HL-60 (cell line): ENCODE measurements around the gene TMCO4.
"Not testable (repeated sequence)": the region's sequence is repeated elsewhere in the genome, so short reads cannot be mapped to it uniquely, and the experiment has no call there.

ENCODE experiments used
- DNase-seq, 2 experiments: peaks; one replicate each; pipeline ENCODE4 v3.0.0-alpha.2; 2010 to 2020; ENCODE audit warnings: low read depth in 1 of 2, low spot score in 1 of 2
- H3K27ac ChIP-seq: fragments of 250-450 bp; sonication (Bioruptor Pico); replicated peaks from 2 replicates; pipeline ENCODE4 v1.5.1; 2020; ENCODE audit warnings: mild to moderate bottlenecking, moderate library complexity
- H3K27me3 ChIP-seq: fragments of 250-450 bp; sonication (Bioruptor Pico); 2 replicates; pipeline ENCODE4 v1.5.1; 2021; ENCODE audit warnings: mild to moderate bottlenecking, moderate library complexity; ENCODE audit not compliant: insufficient read depth, poor library complexity, severe bottlenecking
- H3K4me3 ChIP-seq: replicated peaks from 2 replicates; pipeline ENCODE4 v1.5.1; 2011; ENCODE audit warnings: mild to moderate bottlenecking, control low read depth, low read length; ENCODE audit not compliant: insufficient read depth
- CTCF ChIP-seq: IDR thresholded peaks from one replicate; pipeline ENCODE4 v1.5.1; 2011; ENCODE audit warnings: low read length, control low read depth, inconsistent platforms; ENCODE audit not compliant: insufficient read depth
- GABPA ChIP-seq: IDR thresholded peaks from 2 replicates; pipeline ENCODE4 v1.6.1; 2012; ENCODE audit warnings: low read depth
- POLR2AphosphoS5 ChIP-seq: IDR thresholded peaks from 2 replicates; pipeline ENCODE4 v1.6.1; 2012; ENCODE audit warnings: low read depth
- REST ChIP-seq: IDR thresholded peaks from 2 replicates; pipeline ENCODE4 v1.6.1; 2012; ENCODE audit warnings: low read depth; ENCODE audit not compliant: insufficient replicate concordance
- SPI1 ChIP-seq: IDR thresholded peaks from 2 replicates; pipeline ENCODE4 v1.6.1; 2012; ENCODE audit warnings: low read depth, mild to moderate bottlenecking, borderline replicate concordance

The TMCO4 gene

GRCh38 chr1:19635646-19636045 lies 164.1 kb downstream of the TMCO4 start:
- Histone ChIP-seq H3K27ac (no peak overlapping the region), H3K27me3 (no peaks in the 10 kb centered on the region), H3K4me3 (no peak overlapping the region)
- TF ChIP-seq CTCF: no peak
- no peak for TF ChIP-seq GABPA
- TF ChIP-seq REST: no peak
- no peak for TF ChIP-seq POLR2AphosphoS5
- no peak for TF ChIP-seq SPI1
- no peak for DNase-seq

DNA sequence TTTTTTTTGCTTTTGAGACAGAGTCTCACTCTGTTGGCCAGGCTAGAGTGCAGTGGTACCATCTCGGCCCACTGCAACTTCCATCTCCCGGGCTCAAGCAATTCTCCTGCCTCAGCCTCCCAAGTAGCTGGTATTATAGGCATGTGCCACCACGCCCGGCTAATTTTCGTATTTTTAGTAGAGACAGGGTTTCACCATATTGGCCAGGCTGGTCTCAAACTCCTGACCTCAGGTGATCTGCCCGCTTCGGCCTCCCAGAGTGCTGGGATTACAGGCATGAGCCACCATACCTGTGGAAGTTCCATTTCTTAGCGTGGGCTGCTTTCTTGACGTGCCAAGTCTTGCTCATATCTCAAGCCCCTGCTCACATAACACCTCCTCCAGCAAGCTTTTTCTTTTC lies 164.7 kb downstream of the TMCO4 start:
- not testable (repeated sequence) for H3K27me3 ChIP-seq, DNase-seq, H3K27ac ChIP-seq, H3K4me3 ChIP-seq

DNA sequence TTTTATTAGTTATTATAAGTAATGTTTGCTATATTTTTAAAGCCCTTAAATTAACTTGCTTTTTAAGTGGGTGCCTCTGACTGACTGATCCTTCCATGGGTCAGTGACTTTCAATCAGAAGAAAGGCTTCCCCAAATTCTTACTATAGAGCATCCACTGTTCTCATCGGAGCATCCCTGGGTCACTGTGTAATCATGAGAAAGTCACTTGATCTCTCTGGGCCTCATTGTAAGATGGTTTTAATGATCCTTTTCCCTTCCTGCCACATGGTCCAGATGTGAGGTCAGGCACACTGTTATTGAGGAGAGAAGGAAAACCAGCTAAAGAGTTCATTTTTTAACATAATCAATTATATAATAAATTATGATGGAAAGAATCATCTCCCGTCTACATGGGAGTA lies 166.6 kb downstream of the TMCO4 start:
- DNase-seq: no peak
- no peak for TF ChIP-seq GABPA
- no peak for TF ChIP-seq CTCF
- TF ChIP-seq SPI1: no peak
- no peak for TF ChIP-seq REST
- TF ChIP-seq POLR2AphosphoS5: no peak
- Histone ChIP-seq H3K4me3 (no peak overlapping the region), H3K27ac (no peak overlapping the region), H3K27me3 (no peaks in the 10 kb centered on the region)
